Immature natural killer cell (primary cell): Measurements from ENCODE around the gene BEX5. TPM values are rescaled to one million over a fixed set of nuclear protein-coding genes. Genes with fewer than 3 reads are reported as not detected.
"Not testable (repeated sequence)": the region's sequence is repeated elsewhere in the genome, so short reads cannot be mapped to it uniquely, and the experiment has no call there.

Experiments
- DNase-seq, 3 donors: peaks; one replicate each; pipeline ENCODE4 v3.0.0; 2022; ENCODE audit warnings: mixed read lengths in 1 of 3
- H3K27ac Mint-ChIP-seq, 6 donors: one replicate each; pipeline ENCODE4 v1.8.0; 2020; ENCODE audit warnings: mixed read lengths in 6 of 6, mild to moderate bottlenecking in 5 of 6, inconsistent platforms in 4 of 6, moderate library complexity in 3 of 6
- H3K27me3 Mint-ChIP-seq, 3 donors: one replicate each; pipeline ENCODE4 v1.8.0; 2020 to 2021; ENCODE audit warnings: low read depth in 3 of 3, mild to moderate bottlenecking in 3 of 3, mixed read lengths in 3 of 3, moderate library complexity in 3 of 3, inconsistent platforms in 1 of 3
- H3K36me3 Mint-ChIP-seq, 3 donors: one replicate each; pipeline ENCODE4 v1.8.0; 2020; ENCODE audit warnings: mixed read lengths in 3 of 3, inconsistent platforms in 2 of 3, mild to moderate bottlenecking in 2 of 3
- H3K4me1 Mint-ChIP-seq, 2 donors: one replicate each; pipeline ENCODE4 v1.8.0; 2020; ENCODE audit warnings: inconsistent platforms in 2 of 2, mild to moderate bottlenecking in 2 of 2, mixed read lengths in 2 of 2, moderate library complexity in 1 of 2
- H3K4me3 Mint-ChIP-seq, 5 donors: one replicate each; pipeline ENCODE4 v1.8.0; 2020; ENCODE audit warnings: mild to moderate bottlenecking in 5 of 5, mixed read lengths in 5 of 5, inconsistent platforms in 3 of 5, moderate library complexity in 3 of 5
- H3K9me3 Mint-ChIP-seq, 6 donors: one replicate each; pipeline ENCODE4 v1.8.0; 2020; ENCODE audit warnings: mild to moderate bottlenecking in 6 of 6, mixed read lengths in 6 of 6, inconsistent platforms in 4 of 6, moderate library complexity in 3 of 6
- polyA plus RNA-seq, 3 donors: library from polyadenylated mRNA; unstranded; fragments of 300-500 nt; fragmentation: Illumina TruSeq; gene quantifications; one replicate each; pipeline ENCODE4 v1.2.3, GENCODE V29; 2021

Gene BEX5
- polyA plus RNA-seq, result 1 to 10 TPM; 1.9 to 5.3 (median 4.2) TPM

- peaks cover 0 to 1% (median 0%) of the 10 kb centered on the region in 6 donors for H3K9me3 Mint-ChIP-seq
- peaks cover 2 to 17% (median 7%) of the 10 kb centered on the region in 3 donors for H3K27me3 Mint-ChIP-seq
- peaks cover 0 to 4% (median 0%) of the 10 kb centered on the region in 3 donors for H3K36me3 Mint-ChIP-seq
- H3K27ac Mint-ChIP-seq, result peak within 1 kb of the TSS; percentile 61 to 93 (median 88)
- peaks cover 12 to 22% of the 10 kb centered on the region in 2 donors for H3K4me1 Mint-ChIP-seq
- H3K4me3 Mint-ChIP-seq, result peak within 1 kb of the TSS; percentile 91 to 98 (median 92)
- peak; percentile 25 to 46 (median 38) for DNase-seq
Observed at GRCh38 chrX:102155806-102156179, at the start of gene BEX5. BEX5 (minus strand) TSS chrX:102155977; CDS start chrX:102154265, 1,712 bp downstream.

- Mint-ChIP-seq H3K9me3 (peaks cover 0 to 6% (median under 1%) of the 10 kb centered on the region in 6 donors), H3K4me1 (no peaks in the 10 kb centered on the region), H3K4me3 (no peak overlapping the region), H3K36me3 (no peaks in the 10 kb centered on the region), H3K27ac (no peak overlapping the region), H3K27me3 (peaks cover 0 to 2% (median 2%) of the 10 kb centered on the region in 3 donors)
- no peak for DNase-seq
Observed at GRCh38 chrX:102185967-102186720, 30.4 kb upstream of the BEX5 start.

- peaks cover 2 to 16% (median 6%) of the 10 kb centered on the region in 3 donors for H3K27me3 Mint-ChIP-seq
- peaks cover 0 to 4% (median 0%) of the 10 kb centered on the region in 3 donors for H3K36me3 Mint-ChIP-seq
- H3K4me1 Mint-ChIP-seq, result peaks cover 12 to 22% of the 10 kb centered on the region in 2 donors
- peak overlapping the region; percentile 91 to 98 (median 92) for H3K4me3 Mint-ChIP-seq
- peak; percentile 3 to 16 (median 9) for DNase-seq
- H3K9me3 Mint-ChIP-seq, result peaks cover 0 to 1% (median 0%) of the 10 kb centered on the region in 6 donors
- peak overlapping the region; percentile 61 to 93 (median 88) for H3K27ac Mint-ChIP-seq
Observed at GRCh38 chrX:102154900-102155805, 624 bp downstream of the BEX5 start.

- peaks cover 12 to 22% of the 10 kb centered on the region in 2 donors for H3K4me1 Mint-ChIP-seq
- no peak for DNase-seq
- peak overlapping the region in 1 of 6 donors; percentile 34 for H3K27ac Mint-ChIP-seq
- peaks cover 0 to 4% (median 0%) of the 10 kb centered on the region in 3 donors for H3K36me3 Mint-ChIP-seq
- peaks cover 2 to 13% (median 5%) of the 10 kb centered on the region in 3 donors for H3K27me3 Mint-ChIP-seq
- H3K9me3 Mint-ChIP-seq, result peaks cover 0 to 1% (median 0%) of the 10 kb centered on the region in 6 donors
- H3K4me3 Mint-ChIP-seq, result peak overlapping the region; percentile 91 to 98 (median 92)
Observed at GRCh38 chrX:102154218-102154860, 1.4 kb downstream of the BEX5 start.

- not testable (repeated sequence) for DNase-seq, H3K27ac Mint-ChIP-seq, H3K9me3 Mint-ChIP-seq
Observed at GRCh38 chrX:102142274-102142673, 13.5 kb downstream of the BEX5 start, which contains the start of gene TCEAL6. TCEAL6 (minus strand) TSS chrX:102142481.

GRCh38 chrX:102141631-102142030 is 14.1 kb downstream of the BEX5 start:
- not testable (repeated sequence) for H3K9me3 Mint-ChIP-seq, H3K4me1 Mint-ChIP-seq, DNase-seq, H3K4me3 Mint-ChIP-seq, H3K36me3 Mint-ChIP-seq, H3K27ac Mint-ChIP-seq
- peaks cover 7 to 15% (median 8%) of the 10 kb centered on the region in 3 donors for H3K27me3 Mint-ChIP-seq

More at GRCh38 chrX:102142274-102142673, 13.5 kb downstream of the BEX5 start, which contains the start of gene TCEAL6:
- not testable (repeated sequence) for H3K36me3 Mint-ChIP-seq, H3K4me3 Mint-ChIP-seq, H3K4me1 Mint-ChIP-seq
- H3K27me3 Mint-ChIP-seq, result peaks cover 7 to 15% (median 8%) of the 10 kb centered on the region in 3 donors

GRCh38 chrX:102140876-102141275 is 14.9 kb downstream of the BEX5 start:
- H3K4me3 Mint-ChIP-seq, H3K9me3 Mint-ChIP-seq, DNase-seq, H3K4me1 Mint-ChIP-seq, H3K36me3 Mint-ChIP-seq, H3K27ac Mint-ChIP-seq: not testable (repeated sequence)
- H3K27me3 Mint-ChIP-seq, result peaks cover 7 to 15% (median 8%) of the 10 kb centered on the region in 3 donors

GRCh38 chrX:102138064-102138463 is 17.7 kb downstream of the BEX5 start:
- H3K27ac Mint-ChIP-seq, result no peak overlapping the region
- H3K4me3 Mint-ChIP-seq, result no peak overlapping the region
- H3K9me3 Mint-ChIP-seq, result peaks cover 0 to 1% (median 0%) of the 10 kb centered on the region in 6 donors
- H3K27me3 Mint-ChIP-seq, result peaks cover 3 to 10% (median 8%) of the 10 kb centered on the region in 3 donors
- no peaks in the 10 kb centered on the region for H3K4me1 Mint-ChIP-seq
- H3K36me3 Mint-ChIP-seq, result no peaks in the 10 kb centered on the region
- no peak for DNase-seq

GRCh38 chrX:102129473-102129872 is 26.3 kb downstream of the BEX5 start:
- peaks cover 0 to 3% (median 0%) of the 10 kb centered on the region in 6 donors for H3K9me3 Mint-ChIP-seq
- DNase-seq, result no peak

GRCh38 chrX:102126863-102127262 is 28.9 kb downstream of the BEX5 start:
- no peak for DNase-seq
- peaks cover 0 to 3% (median 0%) of the 10 kb centered on the region in 6 donors for H3K9me3 Mint-ChIP-seq
- H3K4me1 Mint-ChIP-seq, result no peaks in the 10 kb centered on the region
- H3K27me3 Mint-ChIP-seq, result peaks cover 2 to 12% (median 6%) of the 10 kb centered on the region in 3 donors
- H3K27ac Mint-ChIP-seq, result no peak overlapping the region
- no peaks in the 10 kb centered on the region for H3K36me3 Mint-ChIP-seq
- H3K4me3 Mint-ChIP-seq, result no peak overlapping the region

More at GRCh38 chrX:102129473-102129872, 26.3 kb downstream of the BEX5 start:
- Mint-ChIP-seq H3K4me1 (no peaks in the 10 kb centered on the region), H3K36me3 (no peaks in the 10 kb centered on the region), H3K4me3 (no peak overlapping the region), H3K27ac (no peak overlapping the region), H3K27me3 (peaks cover 2 to 14% (median 5%) of the 10 kb centered on the region in 3 donors)

GRCh38 chrX:102126080-102126818 is 29.5 kb downstream of the BEX5 start:
- not testable (repeated sequence) for H3K4me1 Mint-ChIP-seq, H3K4me3 Mint-ChIP-seq, H3K36me3 Mint-ChIP-seq, H3K9me3 Mint-ChIP-seq, DNase-seq, H3K27ac Mint-ChIP-seq
- peaks cover 2 to 12% (median 6%) of the 10 kb centered on the region in 3 donors for H3K27me3 Mint-ChIP-seq

GRCh38 chrX:102125436-102125835 is 30.3 kb downstream of the BEX5 start, which contains the start of gene TCEAL2:
TCEAL2 (plus strand) TSS chrX:102125679; CDS start chrX:102126831, 1,152 bp downstream.
- Mint-ChIP-seq H3K27me3 (peaks cover 2 to 10% (median 8%) of the 10 kb centered on the region in 3 donors), H3K4me3 (peak within 1 kb of the TSS in 1 of 5 donors; percentile 37)
- not testable (repeated sequence) for H3K36me3 Mint-ChIP-seq, H3K9me3 Mint-ChIP-seq, DNase-seq, H3K4me1 Mint-ChIP-seq, H3K27ac Mint-ChIP-seq
